ENCODE measurements around the gene ZFX. TPM values are rescaled to one million over a fixed set of nuclear protein-coding genes. Genes with fewer than 3 reads are reported as not detected.

ZFX gene
- total and polyA plus RNA-seq, 4 donors, result 7.5 to 72.4 (median 32.5) TPM

DNA sequence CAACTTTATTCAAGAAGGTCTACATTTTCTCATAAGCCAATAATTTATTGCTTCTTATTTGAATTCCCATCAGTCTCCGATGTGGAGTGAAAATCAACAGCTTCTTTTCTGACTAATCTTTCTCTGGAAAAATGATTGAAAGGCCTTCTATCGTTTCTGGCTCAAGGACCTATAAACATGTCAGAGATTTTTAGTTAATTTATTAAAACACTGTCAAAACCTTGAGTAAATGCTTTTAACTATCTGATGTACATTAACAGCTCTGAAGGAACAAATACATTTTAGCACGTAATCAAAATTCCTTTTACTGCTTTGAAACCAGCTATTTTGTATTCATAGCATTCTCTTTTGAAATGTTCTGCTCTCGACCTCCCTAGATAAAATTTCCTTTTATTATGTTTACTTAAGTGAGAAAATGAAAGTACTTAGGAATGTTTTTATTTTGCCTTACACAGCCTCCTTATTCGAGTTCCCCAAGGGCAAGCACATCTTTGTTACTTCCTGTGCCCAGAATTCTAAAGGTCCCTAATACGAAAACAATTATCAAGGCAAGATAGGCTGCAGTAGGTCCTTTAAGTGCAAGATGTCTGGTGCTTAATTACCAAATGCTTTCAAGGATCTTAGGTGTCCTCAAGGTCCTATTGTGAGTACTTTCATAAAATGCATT lies 3.1 kb upstream of the ZFX start:
- DNase-seq, result peak in 2 of 3 donors; percentile 74 to 77
- peaks cover 0 to 39% (median 5%) of the 10 kb centered on the region in 5 donors for H3K4me1 ChIP-seq (ENCODE audit: control insufficient read depth in 5 of 5, insufficient read depth in 5 of 5, low read length in 5 of 5)
- peak overlapping the region in 1 of 2 donors; percentile 24 for H3K9ac ChIP-seq (ENCODE audit: insufficient read depth in 1 of 2, low read length in 2 of 2)
- 13 to 19% methylated on average over 6 of the region's 6 CpGs for WGBS, 2 donors
- H3K4me3 ChIP-seq, result no peak overlapping the region
- no peak overlapping the region for H3K27ac ChIP-seq (ENCODE audit: low read depth in 1 of 2, low read length in 1 of 2)
- H3K27me3 ChIP-seq (ENCODE audit: control insufficient read depth in 3 of 3, insufficient read depth in 3 of 3, low read length in 2 of 3), result no peaks in the 10 kb centered on the region
- H3K9me3 ChIP-seq (ENCODE audit: control insufficient read depth in 4 of 4, insufficient read depth in 3 of 4, low read length in 3 of 4), result no peaks in the 10 kb centered on the region
- H3K36me3 ChIP-seq (ENCODE audit: control insufficient read depth in 4 of 4, insufficient read depth in 4 of 4, low read length in 4 of 4), result no peaks in the 10 kb centered on the region
- ATAC-seq (ENCODE audit: insufficient read depth, low FRiP score), result no peak
- no peak for TF ChIP-seq CTCF (IDR thresholded peaks at IDR 0.05; ENCODE audit: control extremely low read depth, extremely low read depth)

GRCh38 chrX:24147165-24147564 lies 2.4 kb upstream of the ZFX start:
- DNase-seq (no peak), ATAC-seq (ENCODE audit: insufficient read depth, low FRiP score) (no peak)
- Histone ChIP-seq H3K9ac (ENCODE audit: insufficient read depth in 1 of 2, low read length in 2 of 2) (no peak overlapping the region), H3K27ac (ENCODE audit: low read depth in 1 of 2, low read length in 1 of 2) (peak overlapping the region in 1 of 2 donors; percentile 33), H3K27me3 (ENCODE audit: control insufficient read depth in 3 of 3, insufficient read depth in 3 of 3, low read length in 2 of 3) (no peaks in the 10 kb centered on the region), H3K36me3 (ENCODE audit: control insufficient read depth in 4 of 4, insufficient read depth in 4 of 4, low read length in 4 of 4) (no peaks in the 10 kb centered on the region), H3K4me3 (no peak overlapping the region), H3K4me1 (ENCODE audit: control insufficient read depth in 5 of 5, insufficient read depth in 5 of 5, low read length in 5 of 5) (peaks cover under 1 to 44% (median 5%) of the 10 kb centered on the region in 5 donors), H3K9me3 (ENCODE audit: control insufficient read depth in 4 of 4, insufficient read depth in 3 of 4, low read length in 3 of 4) (no peaks in the 10 kb centered on the region)
- TF ChIP-seq CTCF (IDR thresholded peaks at IDR 0.05; ENCODE audit: control extremely low read depth, extremely low read depth), result no peak

GRCh38 chrX:24148121-24148520 lies 1.4 kb upstream of the ZFX start:
- WGBS, 2 donors, result 15% methylated on average over 3 of the region's 3 CpGs
- DNase-seq, result peak in 1 of 3 donors; percentile 31
- H3K36me3 ChIP-seq (ENCODE audit: control insufficient read depth in 4 of 4, insufficient read depth in 4 of 4, low read length in 4 of 4), result no peaks in the 10 kb centered on the region
- peaks cover 3 to 54% (median 8%) of the 10 kb centered on the region in 5 donors for H3K4me1 ChIP-seq (ENCODE audit: control insufficient read depth in 5 of 5, insufficient read depth in 5 of 5, low read length in 5 of 5)
- H3K27me3 ChIP-seq (ENCODE audit: control insufficient read depth in 3 of 3, insufficient read depth in 3 of 3, low read length in 2 of 3), result no peaks in the 10 kb centered on the region
- peak overlapping the region in 1 of 2 donors; percentile 93 for H3K27ac ChIP-seq (ENCODE audit: low read depth in 1 of 2, low read length in 1 of 2)
- no peak overlapping the region for H3K4me3 ChIP-seq
- ATAC-seq (ENCODE audit: insufficient read depth, low FRiP score), result no peak
- no peak for TF ChIP-seq CTCF (IDR thresholded peaks at IDR 0.05; ENCODE audit: control extremely low read depth, extremely low read depth)
- no peaks in the 10 kb centered on the region for H3K9me3 ChIP-seq (ENCODE audit: control insufficient read depth in 4 of 4, insufficient read depth in 3 of 4, low read length in 3 of 4)
- H3K9ac ChIP-seq (ENCODE audit: insufficient read depth in 1 of 2, low read length in 2 of 2), result peak overlapping the region in 1 of 2 donors; percentile 85
